Cardiac septum (tissue), 1 donor: ENCODE data around the gene PRKACB. TPM values are rescaled to one million over a fixed set of nuclear protein-coding genes. Genes with fewer than 3 reads are reported as not detected.
"Not testable (repeated sequence)": the region's sequence is repeated elsewhere in the genome, so short reads cannot be mapped to it uniquely, and the experiment has no call there.

Experiments
- DNase-seq: peaks from one replicate; pipeline ENCODE4 v3.0.0-alpha.2; 2020; ENCODE audit warnings: low spot score
- intact Hi-C: fragments of 100-400 bp; cut with DNase I; formaldehyde crosslinking; loops from one replicate; pipeline ENCODE4 v1.14.0; 2022
- long read RNA-seq: library from polyadenylated mRNA; unstranded; transcript quantifications from one replicate; pipeline ENCODE4 v2.0.0, GENCODE V29; 2021
- total RNA-seq: library from RNA; stranded (reverse); fragmentation: NEBNext Ultra II Directional; extraction: Animal tissue kit (Norgen Biotek cat#: 25700); gene quantifications from one replicate; pipeline ENCODE4 v1.2.1, GENCODE V29; 2021
- donor health status: DM: no; HTN: no; CAD: no.

The PRKACB gene
- 41.8 TPM for total RNA-seq
- long read RNA-seq, full-length matches to known transcripts = 32 of 46 reads
- long read RNA-seq, partial matches to known transcripts = 0 of 46 reads
- long read RNA-seq, other reads (novel, unspliced or antisense) = 14 of 46 reads

DNA sequence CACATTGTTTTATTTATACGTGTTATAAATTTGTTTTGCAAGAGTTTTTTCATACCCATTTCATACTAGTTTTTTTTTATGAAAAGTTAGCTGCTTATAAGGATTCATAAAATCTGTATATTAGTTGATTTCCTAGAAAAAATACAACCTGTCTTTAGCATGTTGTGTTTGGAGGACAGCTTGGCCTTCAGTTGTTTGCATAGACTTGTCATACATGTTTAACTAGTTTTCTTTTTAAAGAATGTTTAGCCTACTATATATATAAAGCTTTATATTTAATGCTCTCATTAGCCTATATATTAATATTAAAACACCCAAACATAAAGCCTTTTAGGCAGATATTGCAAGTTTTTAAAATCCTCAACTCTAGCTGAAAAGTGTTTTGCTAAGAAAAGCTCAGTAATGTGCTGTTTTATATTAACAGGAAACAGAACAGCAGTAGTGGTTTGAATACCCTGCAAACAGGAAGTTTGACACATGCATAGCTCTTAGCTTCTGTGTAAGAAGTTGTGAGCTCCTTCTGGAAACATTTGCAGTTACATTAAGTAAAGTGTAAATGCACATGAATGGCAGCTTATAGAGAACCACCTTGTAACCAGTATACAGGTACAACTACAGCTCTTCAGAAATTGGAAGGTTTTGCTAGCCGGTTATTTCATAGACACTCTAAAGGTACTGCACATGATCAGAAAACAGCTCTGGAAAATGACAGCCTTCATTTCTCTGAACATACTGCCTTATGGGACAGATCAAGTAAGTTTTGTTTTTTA is at the start of gene PRKACB:
TSS of gene PRKACB (plus strand) at position 476 of the 770 bp plus-strand sequence. CDS start at position 567, 91 bp downstream.
- intact Hi-C loops = loop anchor here (5.0 to 10.0 kb wide), 3 partner anchors 288 to 611 kb away; no protein-coding TSS in a partner anchor

DNA sequence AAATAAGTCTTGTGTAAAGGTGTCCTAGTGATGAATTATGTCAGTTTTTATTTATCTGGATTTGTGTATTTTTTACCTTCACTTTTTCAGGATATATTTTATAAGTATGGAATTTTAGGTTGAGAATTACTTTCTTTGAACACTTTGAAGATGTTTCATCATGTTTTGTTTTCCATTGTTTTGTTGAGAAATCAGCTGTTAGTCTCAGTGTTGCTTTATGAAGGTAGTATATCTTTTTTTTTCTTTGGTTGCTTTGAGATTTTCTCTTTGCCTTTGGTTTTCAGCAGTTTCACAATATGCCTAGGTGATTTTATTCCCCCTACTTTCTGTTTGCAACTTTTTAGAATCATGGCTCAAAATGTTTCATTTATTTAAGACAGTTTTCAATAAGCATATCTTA is 48.8 kb upstream of the PRKACB start:
- no peak for DNase-seq
- intact Hi-C loops = no loop called here

More for the DNA sequence above, at the start of gene PRKACB:
- no peak for DNase-seq

DNA sequence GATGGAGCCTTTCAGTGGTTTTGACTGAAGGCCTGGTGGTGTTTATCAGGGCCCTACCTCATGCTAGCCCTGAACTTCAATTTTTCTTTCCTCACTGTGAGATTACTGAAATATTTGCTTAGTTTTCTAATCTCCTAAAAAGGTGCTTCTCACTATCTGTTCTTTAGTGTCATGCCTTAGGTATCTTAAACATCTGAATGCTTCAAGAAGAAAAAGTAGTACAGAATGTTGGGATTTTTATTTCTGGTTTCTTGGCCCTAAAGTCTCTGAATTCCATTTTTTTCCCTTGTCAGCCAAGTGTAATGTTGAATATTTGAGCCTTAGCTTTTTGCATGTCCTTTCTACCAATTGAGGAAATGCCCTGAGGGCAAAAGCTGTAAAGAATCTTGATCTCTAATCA is 47.9 kb upstream of the PRKACB start:
- no peak for DNase-seq
- intact Hi-C loops = no loop called here

DNA sequence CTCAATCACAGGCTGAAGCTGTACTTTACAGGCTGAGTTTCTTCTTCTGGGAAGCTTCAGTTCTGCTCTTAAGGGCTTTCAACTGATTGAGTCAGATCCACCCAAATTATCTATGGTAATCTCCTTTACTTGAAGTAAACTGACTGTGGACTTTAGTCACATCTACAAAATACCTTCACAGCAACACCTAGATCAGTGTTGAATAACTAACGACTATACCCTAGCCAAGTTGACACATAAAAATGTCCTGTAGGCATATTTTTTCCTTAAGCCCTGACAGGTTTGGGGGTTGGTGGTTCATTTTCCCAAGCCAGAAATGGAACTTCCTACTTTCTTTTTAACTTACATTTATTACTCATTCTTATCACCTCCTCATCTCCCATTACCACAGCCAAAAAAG is 42.9 kb upstream of the PRKACB start:
- no peak for DNase-seq
- intact Hi-C loops = no loop called here

DNA sequence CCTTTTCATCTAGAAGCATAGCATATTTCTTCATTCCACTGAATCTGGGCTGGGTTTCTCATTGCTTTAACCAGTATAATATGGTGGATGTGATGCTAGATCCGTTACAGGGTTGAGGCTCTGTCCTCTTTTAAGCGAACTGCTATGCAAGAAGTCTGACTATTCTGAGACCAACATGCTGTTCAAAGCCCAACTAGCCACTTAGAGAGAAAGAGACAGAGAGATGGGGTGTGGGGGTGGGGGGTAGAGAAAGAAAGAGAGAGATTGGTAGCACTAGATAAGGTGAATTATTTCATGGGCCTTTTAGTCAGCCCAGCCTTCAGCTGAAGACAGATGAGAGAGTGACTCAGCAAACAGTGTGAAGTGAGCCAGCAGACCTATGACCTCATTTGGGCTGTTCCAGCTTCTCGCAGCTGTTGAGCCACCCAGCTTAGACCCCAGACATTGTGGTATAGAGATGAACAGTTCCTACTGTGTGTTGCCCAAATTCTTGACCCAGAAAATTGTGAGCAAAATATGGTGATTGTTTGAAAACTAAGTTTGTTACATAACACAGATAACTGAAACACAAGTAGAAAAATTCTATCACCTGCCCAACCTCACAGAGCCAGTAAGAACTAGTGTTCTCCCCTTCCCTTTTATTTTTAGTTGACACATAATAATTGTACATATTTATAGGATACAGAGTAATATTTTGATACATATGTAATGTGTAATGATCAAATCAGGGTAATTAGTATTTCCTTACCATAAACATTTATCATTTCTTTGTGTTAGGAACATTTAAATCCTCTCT is 40.7 kb upstream of the PRKACB start:
- no peak for DNase-seq
- intact Hi-C loops = no loop called here

DNA sequence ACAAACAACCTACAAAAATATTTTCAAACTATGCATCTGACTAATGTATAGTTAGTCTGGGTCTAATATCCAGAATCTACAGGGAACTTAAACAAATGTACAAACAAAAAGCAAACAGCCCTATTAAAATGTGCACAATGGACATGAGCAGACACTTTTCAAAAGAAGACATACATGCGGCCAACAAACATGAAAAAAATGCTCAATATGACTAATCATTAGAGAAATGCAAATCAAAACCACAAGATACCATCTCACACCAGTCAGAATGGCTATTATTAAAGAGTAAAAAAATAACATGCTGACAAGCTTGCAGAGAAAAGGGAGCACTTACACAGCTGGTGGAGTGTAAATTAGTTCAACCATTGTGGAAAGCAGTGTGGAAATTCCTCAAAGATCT is 36.5 kb upstream of the PRKACB start:
- intact Hi-C loops, DNase-seq: not testable (repeated sequence)

DNA sequence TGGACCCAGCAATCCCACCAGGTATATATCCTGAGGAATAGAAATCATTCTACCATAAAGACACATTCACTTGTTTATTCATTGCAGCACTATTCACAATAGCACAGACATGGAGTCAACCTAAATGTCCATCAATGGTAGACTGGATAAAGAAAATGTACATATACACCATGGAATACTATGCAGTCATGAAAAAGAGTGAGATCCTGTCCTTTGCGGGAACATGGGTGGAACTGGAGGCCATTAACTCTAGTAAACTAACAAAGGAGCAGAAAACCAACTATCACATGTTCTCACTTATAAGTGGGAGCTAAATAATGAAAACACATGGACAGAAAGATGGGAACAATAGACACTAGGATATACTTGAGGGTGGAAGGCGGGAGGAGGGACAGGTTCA is 36.1 kb upstream of the PRKACB start:
- intact Hi-C loops = no loop called here

DNA sequence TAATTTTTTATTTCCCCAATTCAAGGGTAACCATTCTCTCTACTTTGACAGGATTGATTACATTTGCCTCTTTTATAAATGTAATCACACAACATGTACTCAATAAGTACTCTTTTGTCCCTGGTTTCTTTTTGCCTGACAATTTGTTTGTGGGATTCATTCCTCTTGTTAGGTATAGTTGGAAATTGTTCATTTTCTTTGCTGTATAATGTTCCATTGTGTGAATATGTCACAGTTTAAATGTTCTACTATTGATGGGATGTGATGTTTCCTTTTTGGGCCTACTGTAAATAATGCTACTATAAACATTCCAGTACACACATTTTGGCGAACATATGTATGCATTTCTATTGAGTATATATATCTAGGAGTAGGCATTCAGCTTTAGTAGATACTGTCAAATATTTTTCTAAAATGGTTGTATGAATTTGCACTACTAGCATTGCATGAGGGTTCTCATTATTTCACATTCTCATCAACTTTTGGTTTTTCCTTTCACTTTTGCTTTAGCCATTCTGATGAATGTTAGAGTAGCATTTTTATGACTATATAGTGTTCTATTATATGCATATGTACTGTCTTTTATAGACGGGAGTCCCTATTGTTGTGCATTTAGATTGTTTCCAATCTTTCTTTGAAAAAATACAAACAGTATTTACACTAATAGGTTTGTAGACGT is 35.0 kb upstream of the PRKACB start:
- intact Hi-C loops = no loop called here
- DNase-seq = no peak

More for the DNA sequence above, 36.1 kb upstream of the PRKACB start:
- DNase-seq = no peak

DNA sequence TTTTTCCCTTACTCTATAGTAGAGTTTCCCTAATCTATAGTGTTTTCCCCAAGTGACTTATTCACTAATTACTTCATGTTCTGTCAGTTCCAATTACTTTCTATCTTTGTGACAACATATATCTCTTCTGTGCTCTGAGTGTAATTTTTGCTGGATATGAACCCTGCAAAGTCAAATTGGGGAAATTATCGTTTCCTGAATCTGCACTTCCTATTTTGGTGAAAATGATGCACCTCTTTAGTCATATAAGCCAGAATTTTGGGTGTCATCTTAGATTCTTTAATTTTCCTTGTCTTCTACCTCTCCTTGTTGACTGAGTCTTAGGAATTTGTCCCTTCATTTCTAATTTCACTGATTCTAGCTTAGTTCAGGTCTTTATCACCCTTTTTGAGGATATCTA is 33.4 kb upstream of the PRKACB start:
- intact Hi-C loops = no loop called here
- no peak for DNase-seq

DNA sequence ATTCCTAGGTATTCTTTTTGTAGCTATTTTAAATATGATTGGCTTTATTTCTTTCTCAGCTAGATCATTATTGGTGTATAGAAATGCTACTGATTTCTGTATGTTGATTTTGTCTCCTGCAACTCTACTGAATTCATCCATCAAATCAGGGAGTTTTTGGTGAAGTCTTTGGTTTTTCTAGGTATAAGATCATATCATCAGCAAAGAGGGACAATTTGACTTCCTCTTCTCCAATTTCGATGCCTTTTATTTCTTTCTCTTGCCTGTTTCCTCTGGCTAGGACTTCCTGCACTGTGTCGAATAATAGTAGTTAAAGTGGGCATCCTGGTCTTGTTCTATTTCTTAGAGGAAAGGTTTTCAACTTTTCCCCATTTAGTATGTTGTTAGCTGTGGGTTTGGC is 27.5 kb upstream of the PRKACB start:
- DNase-seq = no peak
- intact Hi-C loops = no loop called here

DNA sequence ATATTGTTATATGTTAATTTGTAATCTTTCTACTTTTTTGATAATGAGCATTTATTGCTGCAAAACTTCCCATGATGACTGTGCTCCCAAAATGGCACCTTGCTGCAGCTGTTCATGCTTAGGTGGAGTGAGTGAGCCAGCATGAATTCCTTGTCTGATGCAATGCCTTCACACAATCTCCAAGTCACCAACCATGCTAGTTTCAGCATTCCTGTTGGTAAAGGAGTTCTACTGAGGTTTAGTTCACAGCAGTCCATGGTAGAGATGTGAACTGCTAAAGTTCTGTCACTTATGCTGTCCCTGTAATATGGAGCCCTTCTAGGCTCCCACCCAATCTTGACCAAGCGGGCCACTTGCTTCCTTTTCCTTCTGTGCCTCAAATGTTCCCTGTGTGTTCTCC is 26.2 kb upstream of the PRKACB start:
- intact Hi-C loops = no loop called here
- DNase-seq = no peak

DNA sequence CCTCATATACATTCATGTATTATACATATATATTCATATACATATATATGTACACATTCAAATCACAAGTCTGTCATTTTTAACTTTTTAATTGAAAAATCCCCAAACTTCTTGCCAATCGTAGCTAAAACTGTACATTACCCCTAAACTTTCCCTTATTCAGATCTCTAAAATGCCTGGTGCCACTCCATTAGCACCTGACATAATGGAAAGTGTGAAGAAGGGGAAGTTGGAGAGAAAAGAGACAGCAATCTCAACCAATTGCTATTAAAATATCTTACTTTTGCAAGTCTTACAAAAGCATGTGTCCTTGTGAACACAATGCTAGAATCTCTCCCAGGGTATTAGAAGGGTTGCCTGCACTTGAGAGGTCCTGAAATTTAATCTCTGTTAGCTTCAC is 22.7 kb upstream of the PRKACB start:
- intact Hi-C loops = no loop called here
- DNase-seq = no peak

DNA sequence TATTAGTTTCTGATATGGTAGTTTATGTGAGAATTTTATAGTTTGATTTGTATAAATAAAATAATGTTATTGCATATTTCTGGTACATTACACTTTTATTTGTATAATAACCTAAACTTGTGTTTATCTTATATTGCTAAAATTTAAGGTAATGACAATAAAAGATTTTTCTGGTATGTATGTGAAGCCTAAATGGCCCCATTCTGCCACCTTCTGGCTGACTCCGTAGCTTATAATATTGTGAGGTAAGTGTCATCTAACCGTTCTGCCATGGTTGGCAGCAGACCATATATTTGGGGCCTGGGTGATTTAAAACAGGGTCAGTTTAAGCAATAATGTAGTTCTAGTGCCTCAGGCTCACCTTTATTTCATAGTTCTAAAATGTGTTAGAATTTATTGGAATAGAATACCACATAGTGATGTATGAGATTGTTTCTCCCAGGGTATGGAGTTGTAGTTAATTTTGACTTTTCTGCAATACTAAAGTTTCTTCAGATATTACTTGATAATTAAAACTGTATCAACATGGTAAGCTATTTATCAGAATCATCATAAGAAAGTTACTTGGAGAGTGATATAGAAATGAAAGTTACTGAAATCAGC is 21.2 kb upstream of the PRKACB start:
- no peak for DNase-seq
- intact Hi-C loops = loop anchor here (2.0 kb wide), 1 partner anchor 190 kb away; no protein-coding TSS in a partner anchor

DNA sequence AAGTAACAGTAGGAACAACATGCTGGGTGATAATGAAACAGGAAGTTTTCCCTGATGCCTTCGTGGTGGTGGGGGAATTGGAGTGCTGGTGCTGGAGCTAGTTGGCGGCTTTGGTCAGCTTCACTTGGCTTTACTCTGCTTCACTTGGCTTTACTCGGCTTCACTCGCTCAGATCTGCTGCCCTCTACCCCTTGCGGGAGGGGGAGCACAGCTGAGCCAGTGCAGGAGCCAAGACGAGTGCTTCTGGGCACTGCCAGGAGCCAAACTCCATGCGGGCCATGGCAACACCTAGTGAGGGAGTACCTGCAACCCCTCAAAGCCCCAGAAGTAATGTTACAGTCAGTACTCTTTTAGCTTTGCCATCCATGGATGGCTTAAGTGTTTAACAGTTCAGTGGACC is 10.6 kb upstream of the PRKACB start:
- intact Hi-C loops = no loop called here
- DNase-seq = no peak

DNA sequence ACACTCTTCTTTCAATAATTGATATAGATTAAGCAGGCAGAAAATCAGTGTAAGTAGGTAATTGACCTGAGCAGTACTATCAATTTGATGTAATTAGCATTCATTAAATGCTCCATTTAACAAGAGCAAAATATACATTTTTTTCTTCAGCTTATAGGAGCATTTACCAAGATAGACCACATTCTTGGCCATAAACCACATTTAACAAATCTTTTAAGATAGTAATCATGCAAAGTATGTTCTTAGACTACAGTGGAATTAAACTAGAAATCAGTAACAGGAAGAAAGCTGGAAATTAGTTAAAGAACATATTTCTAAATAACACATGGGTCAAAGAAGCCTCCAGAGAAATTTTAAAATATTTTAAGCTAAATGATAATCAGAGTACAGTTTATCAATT is 8.7 kb upstream of the PRKACB start:
- intact Hi-C loops = no loop called here
- DNase-seq = no peak

DNA sequence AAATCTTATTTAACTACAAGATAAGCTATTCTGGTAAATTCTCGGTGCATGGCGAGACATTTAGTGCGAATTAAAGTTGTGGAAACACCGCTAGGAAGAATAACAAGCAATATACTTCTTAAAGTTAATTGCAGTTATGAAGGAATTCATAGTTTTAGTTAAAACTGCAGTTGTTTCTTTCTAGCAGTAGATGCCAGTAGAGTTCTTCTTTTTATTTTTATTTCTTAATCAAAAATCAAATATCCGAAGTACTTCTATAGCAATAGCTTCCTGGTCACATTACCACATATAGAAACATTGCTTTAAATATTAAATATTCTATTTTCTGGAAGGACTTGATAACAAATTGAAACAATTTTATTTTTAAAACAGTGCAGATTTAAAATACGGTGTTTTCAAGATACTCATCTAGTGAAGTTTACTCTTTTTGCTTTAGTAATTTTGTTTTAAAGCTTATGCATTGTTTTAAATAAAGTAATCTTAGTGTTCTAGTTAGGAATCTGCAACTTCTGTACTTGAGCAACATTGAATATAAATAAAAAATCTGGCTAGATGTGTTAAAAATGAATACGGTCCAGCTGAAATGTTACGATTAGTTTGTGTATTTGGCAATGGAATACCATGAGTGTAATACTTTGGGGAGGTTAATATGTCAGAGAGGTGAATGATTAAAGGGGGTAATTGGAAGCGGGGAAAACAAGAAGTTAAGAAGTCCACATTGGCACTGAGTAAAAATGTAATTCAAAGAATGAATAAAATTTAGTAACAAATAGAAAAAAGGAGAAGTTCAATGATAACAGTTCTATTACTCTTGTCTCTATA is 2.7 kb upstream of the PRKACB start:
- intact Hi-C loops = loop anchor here (5.0 to 10.0 kb wide), 3 partner anchors 291 to 613 kb away; no protein-coding TSS in a partner anchor

DNA sequence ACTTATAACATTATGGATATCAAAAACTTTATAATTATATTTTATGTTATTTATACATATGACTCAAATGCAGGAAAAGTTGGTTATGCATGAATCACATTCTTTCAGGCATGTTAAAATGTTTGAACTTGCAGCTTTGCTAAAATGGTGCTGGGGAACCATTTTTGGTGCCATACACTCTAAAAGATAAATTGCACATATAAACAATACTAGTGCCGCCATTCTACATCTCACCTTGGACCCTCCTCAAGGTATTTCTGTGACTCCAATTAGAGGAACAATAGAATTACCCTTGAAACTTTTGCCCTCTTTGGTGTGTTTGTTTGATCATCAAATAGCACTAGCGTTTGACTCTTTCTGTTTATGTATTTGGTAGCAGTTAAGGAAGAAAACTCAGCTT is 997 bp downstream of the PRKACB start:
- DNase-seq = no peak
- intact Hi-C loops = loop anchor here (10.0 kb wide), 1 partner anchor 610 kb away; no protein-coding TSS in a partner anchor

More for the DNA sequence above, 2.7 kb upstream of the PRKACB start:
- DNase-seq = no peak

DNA sequence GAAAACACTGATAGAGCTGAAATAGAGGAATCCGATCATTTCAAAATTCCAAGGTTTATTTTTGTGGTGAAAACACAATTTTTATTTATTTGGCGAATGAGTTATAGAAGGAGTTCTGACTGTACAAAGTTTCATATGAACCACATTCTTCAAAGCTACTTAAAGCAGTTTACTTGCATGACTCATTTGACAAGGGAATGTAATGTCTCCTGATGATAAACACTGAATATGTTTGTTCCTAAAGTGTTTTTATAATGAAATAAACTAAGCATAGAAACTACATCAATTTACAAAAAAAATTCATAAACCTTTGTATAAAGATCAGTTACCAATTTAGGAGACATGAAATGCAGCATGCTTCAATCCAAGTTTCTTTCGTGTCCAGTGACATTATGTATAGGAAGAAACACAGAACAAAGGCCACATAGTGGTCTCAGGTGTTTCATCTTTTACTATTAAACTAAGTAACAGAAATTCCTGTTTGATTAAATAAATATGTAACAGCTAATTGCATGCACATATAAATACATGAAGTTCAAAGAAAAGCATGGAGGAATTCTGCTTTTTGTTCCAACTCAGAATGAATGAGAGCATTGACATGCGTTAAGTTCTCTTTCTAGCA is 2.5 kb downstream of the PRKACB start:
- no peak for DNase-seq
- intact Hi-C loops = loop anchor here (10.0 kb wide), 1 partner anchor 608 kb away; no protein-coding TSS in a partner anchor
